Stimulated activated naive CD4-positive, alpha-beta T cell (primary cell): ENCODE measurements around the gene OBP2B.

Experiments
- DNase-seq, 6 experiments: peaks; one replicate each; lab custom pipeline; 2025; lab: John Stamatoyannopoulos, UW

OBP2B gene

DNA sequence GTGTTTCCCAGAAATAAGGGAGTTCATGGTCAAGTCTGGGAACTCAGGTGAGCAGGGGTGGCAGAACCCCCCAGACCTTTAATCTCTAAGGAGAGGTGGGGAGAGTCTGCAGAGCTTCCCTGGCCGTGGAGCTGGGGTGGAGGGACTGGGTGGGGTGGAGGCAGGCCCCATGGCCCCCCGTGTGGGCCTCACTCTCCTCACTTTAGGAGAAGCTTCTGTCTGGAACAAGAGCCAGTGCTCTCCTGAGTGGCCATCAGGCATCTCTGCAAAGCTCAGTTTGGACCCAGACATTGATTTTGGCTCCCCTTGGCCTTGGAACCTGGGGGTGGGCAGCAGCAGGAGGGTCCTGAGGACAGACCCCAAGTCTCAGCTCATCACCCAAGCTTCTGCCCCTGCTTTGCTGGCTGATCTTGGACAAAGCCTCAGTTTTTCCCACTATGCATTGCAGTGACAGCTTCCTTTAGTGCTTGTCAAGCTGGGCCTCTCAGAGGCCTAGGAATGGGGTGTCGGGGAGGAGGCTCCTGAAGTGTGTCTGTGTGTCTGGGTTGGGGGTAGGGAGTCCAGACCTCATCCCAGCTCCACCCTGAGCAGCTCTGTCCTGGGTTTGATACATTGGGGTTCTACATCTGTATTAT, 41.8 kb downstream of the OBP2B start:
- DNase-seq = no peak

- DNase-seq = no peak
These were observed 42.7 kb downstream of the OBP2B start for GRCh38 chr9:133166392-133166791.

- DNase-seq = no peak
These were observed 43.7 kb downstream of the OBP2B start for GRCh38 chr9:133165452-133165730.

DNA sequence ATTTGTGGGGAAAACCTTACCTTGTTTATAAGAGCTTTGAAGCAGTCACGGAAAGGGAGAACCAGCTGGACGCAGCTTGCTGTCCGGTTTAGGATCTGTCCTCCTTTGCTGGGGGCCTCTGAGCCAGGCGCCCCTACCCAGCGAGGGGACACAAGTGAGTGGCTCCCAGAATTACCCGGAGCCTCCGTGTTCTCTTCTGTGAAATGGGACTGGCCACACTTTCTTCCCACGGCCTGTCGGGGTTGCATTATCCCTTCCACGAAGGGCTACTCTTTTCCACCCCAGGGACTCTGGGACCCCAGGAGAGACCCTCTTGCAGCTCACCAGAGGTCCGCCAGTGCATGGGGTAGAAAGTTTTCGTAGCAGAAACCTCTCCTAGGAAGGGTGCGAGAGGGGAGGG, 44.9 kb downstream of the OBP2B start:
- DNase-seq = no peak

DNA sequence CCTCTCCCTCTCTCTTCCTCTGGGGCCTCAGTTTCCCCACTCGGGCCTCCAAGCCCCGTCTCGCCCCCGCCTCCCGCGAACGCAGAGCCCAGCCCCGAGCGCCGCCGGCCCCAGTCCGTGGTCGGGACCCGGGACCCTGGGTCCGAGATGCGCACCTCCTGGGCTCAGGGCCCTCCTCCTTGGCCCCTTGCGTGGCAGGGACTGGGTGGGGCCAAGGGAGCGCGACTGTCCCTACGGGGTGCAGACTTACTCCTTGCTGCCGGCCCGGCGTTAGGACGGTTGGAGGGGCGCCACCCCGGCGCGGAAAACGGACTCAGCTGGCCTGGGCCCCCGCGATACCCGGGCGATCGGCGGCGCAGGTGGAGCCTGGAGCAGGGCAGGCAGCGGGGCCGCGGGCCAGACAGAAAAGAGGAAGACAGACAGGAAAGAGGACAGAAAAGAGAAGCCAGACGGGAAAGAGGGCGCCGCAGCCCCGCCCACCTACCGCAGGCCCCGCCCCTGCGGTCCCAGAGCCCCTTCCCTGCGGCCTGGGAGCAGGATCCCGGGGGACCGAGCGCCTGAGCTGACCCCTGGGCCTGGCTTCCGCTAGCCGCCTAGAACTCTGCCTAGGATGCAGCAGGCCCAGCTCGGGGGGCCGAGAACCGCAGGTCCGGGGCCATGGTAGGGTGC, 45.4 kb downstream of the OBP2B start, which contains the start of gene GBGT1:
Gene GBGT1 (minus strand): TSS at position 411 of the 669 bp plus-strand sequence. CDS start 1,502 bp downstream, outside the sequence.
- peak in 4 of 6 experiments; percentile 21 to 32 (median 24) for DNase-seq

DNA sequence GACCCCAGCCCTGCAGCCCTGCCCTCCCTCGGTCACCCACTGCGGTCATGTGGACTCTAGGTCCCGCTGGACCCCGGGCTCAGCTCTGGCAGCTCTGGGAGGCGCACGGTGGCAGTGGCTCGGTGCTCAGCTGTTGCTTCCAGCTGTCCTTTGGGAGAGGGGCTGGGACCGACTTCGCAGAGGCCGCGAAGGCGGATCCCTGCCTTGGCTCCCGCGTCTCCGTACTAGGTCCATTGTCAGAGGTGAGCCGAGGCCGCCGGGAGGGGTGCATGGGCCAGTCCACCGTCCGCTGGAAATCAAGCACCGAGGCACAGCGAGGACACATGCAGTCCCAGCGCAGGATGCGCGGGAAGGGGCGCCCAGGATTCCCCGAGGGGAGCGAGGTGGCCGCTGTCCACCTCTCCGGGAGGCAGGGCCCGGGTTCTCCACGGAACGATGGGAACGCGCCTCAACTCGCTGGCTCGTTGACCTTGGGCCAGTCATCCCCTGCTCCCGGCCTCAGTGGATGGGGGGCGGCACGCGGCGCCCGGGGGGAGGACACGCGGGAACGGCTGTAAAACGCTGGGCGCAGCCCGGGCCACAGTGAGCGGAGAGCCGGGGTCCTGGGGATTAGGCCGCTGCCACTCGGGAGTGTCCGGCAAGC, 46.1 kb downstream of the OBP2B start:
- DNase-seq = no peak

DNA sequence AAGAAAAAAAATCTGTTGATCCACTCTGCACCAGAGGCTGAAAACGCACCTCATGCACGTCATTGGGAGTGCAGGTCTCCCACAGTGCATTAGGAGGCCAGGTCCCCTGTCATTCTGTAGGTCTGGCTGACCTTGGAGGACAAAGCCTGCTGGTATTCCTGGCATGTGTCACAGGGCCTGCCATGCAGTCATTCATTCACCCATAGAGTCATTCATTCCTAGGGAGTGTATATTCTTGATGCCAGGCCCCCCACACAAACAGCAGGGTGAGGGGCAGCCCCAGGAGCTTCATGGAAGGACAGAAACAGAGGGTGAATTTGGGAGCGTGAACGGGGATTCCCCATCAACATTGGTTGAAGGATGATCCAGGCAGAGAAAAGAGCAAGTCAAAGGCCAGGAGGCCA, 47.5 kb downstream of the OBP2B start:
- DNase-seq = no peak

- peak in 4 of 6 experiments; percentile 16 to 22 (median 19) for DNase-seq
These were observed 48.1 kb downstream of the OBP2B start for GRCh38 chr9:133160742-133161546.

GRCh38 chr9:133158695-133159094, 50.4 kb downstream of the OBP2B start:
- DNase-seq = no peak
